Neural cell (in vitro differentiated cells): Measurements from ENCODE around the gene SHISA5. TPM values are rescaled to one million over a fixed set of nuclear protein-coding genes. Genes with fewer than 3 reads are reported as not detected.

ENCODE experiments used
- H2AFZ ChIP-seq: fragments of 200-600, 300-800 bp; sonication (generic), shearing (Covaris generic); 2 replicates; pipeline ENCODE4 v1.6.0; 2014; ENCODE audit warnings: low read depth, mild to moderate bottlenecking, antibody characterized with exemption, low read length, moderate library complexity
- H3F3A ChIP-seq: fragments of 200-600 bp; shearing (Covaris generic); 2 replicates; pipeline ENCODE4 v1.6.1; 2016; ENCODE audit warnings: mild to moderate bottlenecking, moderate library complexity, mixed read lengths, antibody characterized with exemption, low read length; ENCODE audit not compliant: insufficient read depth, poor library complexity, severe bottlenecking
- H3K27ac ChIP-seq: fragments of 200-600, 300-800 bp; sonication (generic), shearing (Covaris generic); 2 replicates; pipeline ENCODE4 v1.5.1; 2014; ENCODE audit warnings: mild to moderate bottlenecking, low read length, moderate library complexity
- H3K27me3 ChIP-seq: fragments of 300-800, 200-600 bp; sonication (generic), shearing (Covaris generic); 2 replicates; pipeline ENCODE4 v1.6.0; 2014; ENCODE audit warnings: mild to moderate bottlenecking, low read depth, low read length, moderate library complexity; ENCODE audit not compliant: insufficient read depth
- H3K36me3 ChIP-seq: fragments of 300-800, 200-600 bp; sonication (generic), shearing (Covaris generic); 2 replicates; pipeline ENCODE4 v1.5.1; 2014; ENCODE audit warnings: mild to moderate bottlenecking, antibody characterized with exemption, low read length, moderate library complexity; ENCODE audit not compliant: insufficient read depth
- H3K4me2 ChIP-seq: fragments of 300-800, 200-600 bp; sonication (generic), shearing (Covaris generic); 2 replicates; pipeline ENCODE4 v1.6.0; 2014; ENCODE audit warnings: mild to moderate bottlenecking, low read length
- H3K4me3 ChIP-seq: fragments of 300-800, 200-600 bp; sonication (generic), shearing (Covaris generic); 2 replicates; pipeline ENCODE4 v1.5.1; 2014; ENCODE audit warnings: mild to moderate bottlenecking, low read length, moderate library complexity
- H3K79me2 ChIP-seq: fragments of 200-600 bp; shearing (Covaris generic); replicated peaks from 2 replicates; pipeline ENCODE4 v1.6.0; 2014; ENCODE audit warnings: mild to moderate bottlenecking, low read length, moderate library complexity; ENCODE audit not compliant: insufficient read depth
- H3K9ac ChIP-seq: fragments of 300-800, 200-600 bp; sonication (generic), shearing (Covaris generic); 2 replicates; pipeline ENCODE4 v1.6.1; 2016; ENCODE audit warnings: mild to moderate bottlenecking, low read length, mixed read lengths
- H3K9me2 ChIP-seq: fragments of 200-600 bp; shearing (Covaris generic); 2 replicates; pipeline ENCODE4 v1.6.1; 2016; ENCODE audit warnings: mild to moderate bottlenecking, low read length, mixed read lengths; ENCODE audit not compliant: insufficient read depth
- H3K9me3 ChIP-seq: fragments of 200-600, 300-800 bp; sonication (generic), shearing (Covaris generic); 2 replicates; pipeline ENCODE4 v1.6.1; 2016; ENCODE audit warnings: mild to moderate bottlenecking, mixed run types, low read length, moderate library complexity, mixed read lengths
- H4K20me1 ChIP-seq: fragments of 200-600 bp; shearing (Covaris generic); 2 replicates; pipeline ENCODE4 v1.6.1; 2016; ENCODE audit warnings: mild to moderate bottlenecking, mixed run types; ENCODE audit not compliant: insufficient read depth
- CTCF ChIP-seq: fragments of 450-650 bp; IDR thresholded peaks from 2 replicates; pipeline ENCODE4 v1.5.1; 2014; ENCODE audit warnings: antibody characterized with exemption, mild to moderate bottlenecking, moderate library complexity; ENCODE audit not compliant: poor library complexity, severe bottlenecking
- EP300 ChIP-seq: fragments of 450-650 bp; conservative IDR thresholded peaks from 2 replicates; pipeline ENCODE4 v1.6.1; 2014; ENCODE audit warnings: antibody characterized with exemption, mild to moderate bottlenecking, moderate library complexity; ENCODE audit not compliant: poor library complexity, severe bottlenecking
- MXI1 ChIP-seq: fragments of 450-650 bp; conservative IDR thresholded peaks from 2 replicates; pipeline ENCODE4 v1.6.1; 2014; ENCODE audit warnings: antibody characterized with exemption, mild to moderate bottlenecking; ENCODE audit not compliant: poor library complexity, severe bottlenecking
- POLR2AphosphoS5 ChIP-seq: IDR thresholded peaks from 2 replicates; pipeline ENCODE4 v1.6.1; 2012
- RAD21 ChIP-seq: fragments of 450-650 bp; conservative IDR thresholded peaks from 2 replicates; pipeline ENCODE4 v1.6.1; 2014; ENCODE audit warnings: antibody characterized with exemption, mild to moderate bottlenecking, moderate library complexity
- REST ChIP-seq: IDR thresholded peaks from 2 replicates; pipeline ENCODE4 v1.6.1; 2012; ENCODE audit warnings: borderline replicate concordance
- SMC3 ChIP-seq: fragments of 450-650 bp; conservative IDR thresholded peaks from 2 replicates; pipeline ENCODE4 v1.6.1; 2014; ENCODE audit warnings: antibody characterized with exemption, mild to moderate bottlenecking, moderate library complexity; ENCODE audit not compliant: poor library complexity
- TAF1 ChIP-seq: IDR thresholded peaks from 2 replicates; pipeline ENCODE4 v1.6.1; 2012; ENCODE audit warnings: low read depth
- polyA plus RNA-seq: library from polyadenylated mRNA; depleted of rRNA; stranded (reverse); fragments of >200 nt; gene quantifications from 2 replicates; pipeline ENCODE4 v1.2.3, GENCODE V29; 2014

The SHISA5 gene
- polyA plus RNA-seq, 1 donor from 2014 or later, result 121 TPM

- peak overlapping the region; percentile 89 for H3K4me3 ChIP-seq
- peak overlapping the region; percentile 81 for H3K27ac ChIP-seq
- H3K9me2 ChIP-seq, result no peaks in the 10 kb centered on the region
- no peaks in the 10 kb centered on the region for H3K27me3 ChIP-seq
- H3K4me2 ChIP-seq, result peak overlapping the region; percentile 61
- H4K20me1 ChIP-seq, result no peaks in the 10 kb centered on the region
- peaks cover 62% of the 10 kb centered on the region for H3K79me2 ChIP-seq
- peak; percentile 60 for TF ChIP-seq POLR2AphosphoS5
- TF ChIP-seq SMC3, result peak; percentile 15
- TF ChIP-seq RAD21, result no peak
- no peaks in the 10 kb centered on the region for H3F3A ChIP-seq
- H3K9me3 ChIP-seq, result no peaks in the 10 kb centered on the region
- H3K9ac ChIP-seq, result peak overlapping the region; percentile 87
- H2AFZ ChIP-seq, result peak overlapping the region; percentile 40
- no peaks in the 10 kb centered on the region for H3K36me3 ChIP-seq
Observed at GRCh38 chr3:48428572-48429316, 75.2 kb downstream of the SHISA5 start.

- H3K9me3 ChIP-seq, result no peaks in the 10 kb centered on the region
- H3K36me3 ChIP-seq, result no peaks in the 10 kb centered on the region
- no peaks in the 10 kb centered on the region for H3K27me3 ChIP-seq
- no peaks in the 10 kb centered on the region for H4K20me1 ChIP-seq
- peak overlapping the region; percentile 81 for H3K27ac ChIP-seq
- H3K79me2 ChIP-seq, result peaks cover 68% of the 10 kb centered on the region
- H2AFZ ChIP-seq, result no peak overlapping the region
- TF ChIP-seq POLR2AphosphoS5 (no peak), MXI1 (no peak), RAD21 (no peak), TAF1 (no peak), EP300 (no peak), CTCF (no peak), SMC3 (no peak), REST (no peak)
- H3K4me3 ChIP-seq, result peak overlapping the region; percentile 89
- H3K9me2 ChIP-seq, result no peaks in the 10 kb centered on the region
- H3F3A ChIP-seq, result no peaks in the 10 kb centered on the region
- peak overlapping the region; percentile 61 for H3K4me2 ChIP-seq
- peak overlapping the region; percentile 87 for H3K9ac ChIP-seq
Observed at GRCh38 chr3:48428088-48428571, 75.8 kb downstream of the SHISA5 start.
